Activated naive CD4-positive, alpha-beta T cell treated with Interleukin-2 at 50 U/mL for 16 hours (primary cell): ENCODE data around the gene GPATCH2L.

Experiments used
- DNase-seq: peaks from one replicate; pipeline ENCODE4 v3.0.0-alpha.2; 2020

The GPATCH2L gene

GRCh38 chr14:76203086-76204001 lies 51.6 kb downstream of the GPATCH2L start:
- DNase-seq = no peak

- no peak for DNase-seq
Measured at GRCh38 chr14:76204461-76205230, 52.9 kb downstream of the GPATCH2L start.

GRCh38 chr14:76205708-76206107 lies 54.0 kb downstream of the GPATCH2L start:
- DNase-seq = no peak

DNA sequence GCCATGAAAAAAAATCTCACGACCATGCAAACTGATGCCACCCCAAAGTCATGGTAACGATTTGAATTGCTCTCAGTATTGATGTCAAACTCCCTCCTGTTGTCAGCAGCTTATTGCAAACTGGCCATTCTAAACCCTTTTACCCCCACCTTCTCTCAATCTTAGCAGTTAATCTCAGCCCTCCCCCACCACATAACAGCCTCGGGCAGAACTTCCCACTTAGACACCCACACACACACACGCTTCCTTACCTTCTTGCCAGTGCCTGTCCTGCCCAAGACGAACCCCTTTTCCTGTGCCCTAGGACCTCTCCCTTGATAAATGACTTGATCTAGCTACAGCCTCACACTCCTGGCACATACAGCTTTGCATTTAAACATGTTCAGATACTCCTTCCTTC lies 56.6 kb downstream of the GPATCH2L start:
- no peak for DNase-seq

GRCh38 chr14:76212242-76212641 lies 60.5 kb downstream of the GPATCH2L start:
- no peak for DNase-seq

GRCh38 chr14:76217179-76217578 lies 65.5 kb downstream of the GPATCH2L start:
- DNase-seq = no peak

DNA sequence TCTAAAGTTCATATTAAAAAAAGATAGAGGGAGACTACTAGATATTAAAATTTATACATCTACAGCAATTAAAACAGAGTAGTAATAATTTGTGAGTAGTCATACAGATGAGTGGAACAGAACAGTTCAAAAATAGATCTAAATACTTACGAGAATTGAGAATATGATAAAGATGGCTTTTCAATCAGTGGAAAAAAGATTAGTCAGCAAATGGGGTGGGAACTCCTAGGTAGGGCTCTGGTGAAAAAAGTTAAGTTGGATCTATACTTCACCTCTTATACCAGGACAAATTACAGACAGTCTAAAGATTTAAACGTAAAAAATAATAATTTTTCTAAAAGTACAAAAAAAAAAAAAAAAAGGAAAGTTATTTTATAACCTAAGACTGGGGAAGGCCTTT lies 66.9 kb downstream of the GPATCH2L start:
- DNase-seq = no peak

DNA sequence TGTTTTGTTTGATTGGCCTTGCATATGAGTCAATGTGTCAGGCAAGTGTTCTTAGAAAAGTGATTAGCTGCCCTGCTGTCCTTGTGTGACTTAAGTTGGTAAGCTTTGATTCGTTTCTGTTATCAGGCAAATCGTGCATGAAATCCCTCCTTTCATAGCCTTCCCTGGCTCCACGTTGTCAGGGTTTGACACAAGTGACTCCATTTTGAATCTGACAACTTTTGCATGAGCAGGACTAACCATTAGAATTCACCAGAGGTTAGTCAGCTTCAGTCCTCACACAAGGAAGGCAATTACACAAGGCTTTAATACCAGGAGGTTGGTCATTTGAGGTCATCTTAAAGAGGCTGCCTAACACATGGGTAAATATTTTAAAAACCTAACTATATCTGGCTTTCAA lies 68.2 kb downstream of the GPATCH2L start:
- no peak for DNase-seq

DNA sequence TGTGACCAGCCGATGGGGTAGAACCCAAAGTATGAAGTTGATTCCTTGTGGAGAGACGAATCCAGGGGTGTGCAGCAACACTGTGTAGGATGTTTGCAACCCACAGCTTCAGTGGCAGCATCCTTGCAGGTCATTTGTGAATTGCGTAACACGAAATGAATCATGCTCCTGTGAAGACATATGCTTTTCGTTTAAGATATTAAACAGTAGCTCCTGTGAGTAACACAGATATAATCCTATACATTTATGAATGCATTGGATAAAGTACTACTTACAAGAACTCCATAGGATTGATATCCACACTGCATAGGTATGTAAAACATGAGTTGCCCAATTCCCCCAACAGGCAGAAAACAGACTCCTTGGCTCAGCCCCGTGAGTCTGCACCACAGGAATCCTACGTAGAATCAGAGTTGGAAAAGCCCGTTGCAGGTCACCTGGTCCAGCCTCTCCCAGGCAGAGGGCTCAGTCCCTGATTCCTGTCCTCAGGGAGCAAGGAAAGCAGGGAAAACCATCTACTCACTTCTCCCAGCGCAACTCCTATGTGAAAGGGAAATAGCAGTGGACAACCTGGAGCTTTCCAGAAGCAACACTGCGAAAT lies 75.8 kb downstream of the GPATCH2L start:
- DNase-seq = no peak

- DNase-seq = no peak
Measured at GRCh38 chr14:76228138-76228537, 76.4 kb downstream of the GPATCH2L start.

DNA sequence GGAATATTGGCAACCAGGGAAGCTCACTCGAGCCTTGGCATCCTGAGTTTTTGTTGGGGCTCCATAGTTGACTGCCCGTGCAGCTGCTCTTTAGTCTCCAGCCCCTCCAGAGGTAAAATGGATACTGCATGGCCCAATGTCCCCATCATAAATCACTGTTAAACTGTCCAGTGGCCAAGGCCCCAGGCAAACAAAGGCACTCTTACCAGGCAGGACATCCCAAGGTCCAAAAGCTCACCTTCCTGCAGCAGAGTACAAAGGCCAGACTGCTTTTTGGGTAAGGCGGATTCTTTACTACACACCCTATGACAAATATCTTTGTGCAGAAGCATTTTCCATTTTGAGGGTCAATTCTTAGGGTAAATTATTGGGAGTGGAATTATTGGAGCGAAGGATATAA lies 81.1 kb downstream of the GPATCH2L start:
- DNase-seq = no peak

DNA sequence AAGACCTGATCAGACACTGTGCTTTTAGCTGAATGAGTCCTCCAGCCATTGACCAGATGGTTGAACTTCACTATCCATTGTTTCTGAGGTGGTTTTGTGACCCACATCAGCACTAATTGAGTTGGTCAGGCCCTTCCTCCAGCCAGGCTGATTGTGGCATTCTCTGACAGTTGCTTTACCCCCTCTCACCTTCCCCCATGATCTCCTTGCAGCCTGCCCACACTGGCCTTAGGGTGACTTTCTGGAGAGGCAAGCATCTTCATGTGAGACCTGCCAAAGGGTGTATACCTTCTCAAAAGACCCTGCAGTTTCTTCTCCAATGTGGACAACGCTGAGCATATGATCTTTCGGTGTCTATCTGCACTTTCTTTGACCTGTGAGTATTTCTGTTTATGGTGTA lies 83.9 kb downstream of the GPATCH2L start:
- DNase-seq = no peak

- DNase-seq = no peak
Measured at GRCh38 chr14:76236172-76237130, 84.7 kb downstream of the GPATCH2L start.

DNA sequence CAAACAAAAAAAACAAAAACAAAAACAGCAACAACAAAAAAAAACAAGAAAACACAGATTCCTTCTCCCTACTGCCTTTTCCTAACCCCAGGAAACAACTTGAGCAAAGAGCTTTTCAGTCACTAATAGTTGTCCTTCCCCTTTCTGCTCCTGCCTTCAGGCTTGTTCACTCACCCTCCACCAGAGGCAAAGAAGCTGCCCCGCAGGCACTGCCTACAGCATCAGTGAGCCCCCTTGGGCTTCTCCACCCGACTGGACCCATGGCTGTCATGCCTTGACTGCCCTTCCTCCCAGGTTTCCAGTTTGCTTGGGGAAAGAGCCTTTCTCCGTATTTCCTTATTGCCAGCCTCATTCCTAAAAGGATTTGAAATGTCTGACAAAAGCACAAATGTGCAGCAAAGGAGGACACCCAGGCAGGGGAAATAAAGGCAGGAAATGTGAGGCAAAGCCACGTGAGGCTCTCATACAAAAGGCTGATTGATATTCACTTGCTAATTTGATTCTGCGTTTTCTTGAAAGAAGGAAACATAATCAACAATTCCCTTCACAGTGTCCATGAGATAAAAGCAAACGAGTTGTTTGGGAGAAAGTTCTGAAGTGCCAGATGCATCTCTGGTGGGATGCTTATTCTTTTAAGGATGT lies 85.7 kb downstream of the GPATCH2L start:
- DNase-seq = no peak

GRCh38 chr14:76245097-76245496 lies 93.4 kb downstream of the GPATCH2L start:
- DNase-seq = no peak

GRCh38 chr14:76250302-76250701 lies 98.6 kb downstream of the GPATCH2L start:
- DNase-seq = no peak

DNA sequence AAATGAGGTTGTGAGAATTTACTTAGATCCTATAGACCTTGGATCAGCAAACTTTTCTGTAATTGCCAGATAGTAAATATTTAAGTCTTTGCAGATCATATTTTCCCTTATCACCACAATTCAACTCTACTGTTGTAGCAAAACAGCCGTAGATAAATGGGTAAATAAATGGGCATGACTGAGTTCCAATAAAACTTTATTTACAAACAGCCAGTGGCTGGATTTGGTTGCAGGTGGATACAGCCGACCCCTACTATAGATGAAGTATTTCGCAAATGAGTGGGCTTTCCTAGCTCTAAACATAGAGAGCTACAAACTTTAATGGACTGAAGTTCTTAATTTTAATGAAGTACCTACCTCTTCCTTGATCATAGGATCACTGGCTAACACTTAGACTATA lies 100.7 kb downstream of the GPATCH2L start:
- DNase-seq = no peak

- DNase-seq = no peak
Measured at GRCh38 chr14:76253111-76253510, 101.4 kb downstream of the GPATCH2L start.

DNA sequence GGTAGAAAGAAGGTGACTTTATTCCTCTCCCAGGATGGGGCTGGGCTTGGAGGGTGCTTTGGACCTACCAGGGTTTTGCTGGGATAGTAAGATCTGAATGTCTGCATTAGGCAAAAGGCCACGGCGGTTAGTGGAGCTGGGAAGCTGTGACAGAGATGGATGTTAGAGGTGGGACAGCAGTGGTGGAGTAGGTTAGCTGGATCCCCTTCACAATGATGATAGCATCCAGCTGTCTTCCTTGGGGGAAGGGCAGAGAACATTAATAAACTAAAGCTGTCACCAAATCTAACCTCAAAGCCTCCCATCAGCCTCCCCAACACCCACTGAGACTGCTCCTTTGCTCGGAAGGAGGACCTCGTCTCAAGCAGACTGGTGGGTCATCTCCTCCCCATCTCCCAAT lies 104.8 kb downstream of the GPATCH2L start:
- no peak for DNase-seq

- no peak for DNase-seq
Measured at GRCh38 chr14:76257111-76257803, 105.5 kb downstream of the GPATCH2L start.

GRCh38 chr14:76257842-76258397 lies 106.2 kb downstream of the GPATCH2L start:
- DNase-seq = no peak
